Testis (tissue), 2 donors: Measurements from ENCODE around the gene DNAH10.

ENCODE experiments used
- POLR2A ChIP-seq: fragments of 450-650 bp; IDR thresholded peaks from one replicate; pipeline ENCODE4 v1.6.1; 2017; ENCODE audit warnings: antibody characterized with exemption, mild to moderate bottlenecking, moderate library complexity
- TF ChIP-seq, protein P1 (sequence below), 3 experiments: fragments of 450-650 bp in 2 of 3; fragments of 200-600 bp in 1 of 3; sonication (generic) in 1 of 3; IDR thresholded peaks; one replicate each; pipeline ENCODE4 v1.5.1; 2016 to 2019; ENCODE audit warnings: antibody characterized with exemption in 3 of 3, mild to moderate bottlenecking in 2 of 3, moderate library complexity in 1 of 3

DNA sequence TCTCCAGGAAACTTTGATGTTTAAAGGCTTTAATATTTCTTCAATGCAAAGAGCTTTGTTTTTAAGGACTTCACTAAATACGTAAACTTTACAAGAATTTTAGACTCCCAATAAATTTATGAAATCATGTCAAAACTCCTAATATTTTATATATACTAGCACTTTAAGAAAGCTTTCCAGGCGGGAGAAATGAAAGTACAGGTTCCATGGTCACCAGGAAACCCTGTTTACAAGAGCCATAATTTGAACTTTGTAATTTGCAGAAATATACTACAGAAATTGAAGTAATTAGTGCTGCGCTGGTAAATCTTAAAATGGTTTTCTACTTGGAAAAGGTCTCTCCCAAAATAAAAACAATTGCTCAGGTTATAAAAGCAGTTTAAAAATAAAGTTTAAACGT, 201.7 kb downstream of the DNAH10 start:
- TF ChIP-seq, protein P1, sequence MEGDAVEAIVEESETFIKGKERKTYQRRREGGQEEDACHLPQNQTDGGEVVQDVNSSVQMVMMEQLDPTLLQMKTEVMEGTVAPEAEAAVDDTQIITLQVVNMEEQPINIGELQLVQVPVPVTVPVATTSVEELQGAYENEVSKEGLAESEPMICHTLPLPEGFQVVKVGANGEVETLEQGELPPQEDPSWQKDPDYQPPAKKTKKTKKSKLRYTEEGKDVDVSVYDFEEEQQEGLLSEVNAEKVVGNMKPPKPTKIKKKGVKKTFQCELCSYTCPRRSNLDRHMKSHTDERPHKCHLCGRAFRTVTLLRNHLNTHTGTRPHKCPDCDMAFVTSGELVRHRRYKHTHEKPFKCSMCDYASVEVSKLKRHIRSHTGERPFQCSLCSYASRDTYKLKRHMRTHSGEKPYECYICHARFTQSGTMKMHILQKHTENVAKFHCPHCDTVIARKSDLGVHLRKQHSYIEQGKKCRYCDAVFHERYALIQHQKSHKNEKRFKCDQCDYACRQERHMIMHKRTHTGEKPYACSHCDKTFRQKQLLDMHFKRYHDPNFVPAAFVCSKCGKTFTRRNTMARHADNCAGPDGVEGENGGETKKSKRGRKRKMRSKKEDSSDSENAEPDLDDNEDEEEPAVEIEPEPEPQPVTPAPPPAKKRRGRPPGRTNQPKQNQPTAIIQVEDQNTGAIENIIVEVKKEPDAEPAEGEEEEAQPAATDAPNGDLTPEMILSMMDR (IDR thresholded peaks at IDR 0.05): no peak
- no peak for TF ChIP-seq POLR2A
